ENCODE results near the gene BLTP3B.

DNA sequence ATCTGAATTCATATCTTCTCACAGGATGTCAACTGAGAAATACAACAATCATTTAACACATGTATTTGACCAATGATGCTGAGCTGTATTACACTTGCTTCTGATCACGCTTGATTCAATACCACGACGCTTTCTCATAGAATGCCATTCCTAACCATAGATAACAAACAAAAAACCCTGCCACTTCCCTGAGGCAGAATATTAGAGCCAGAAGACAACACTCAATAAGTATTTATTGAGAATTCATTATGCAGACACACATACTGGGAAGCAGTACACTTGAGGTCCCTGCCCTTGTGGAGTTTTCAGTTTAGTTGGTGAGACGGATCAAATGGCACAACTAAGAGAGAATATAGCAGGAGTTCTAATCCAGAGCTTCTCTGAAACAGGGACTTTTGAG lies 32.4 kb downstream of the BLTP3B start:
- TF ChIP-seq EZH2 (IDR thresholded peaks at IDR 0.05; ENCODE audit: low read length): no peak
- TF ChIP-seq, protein P1, sequence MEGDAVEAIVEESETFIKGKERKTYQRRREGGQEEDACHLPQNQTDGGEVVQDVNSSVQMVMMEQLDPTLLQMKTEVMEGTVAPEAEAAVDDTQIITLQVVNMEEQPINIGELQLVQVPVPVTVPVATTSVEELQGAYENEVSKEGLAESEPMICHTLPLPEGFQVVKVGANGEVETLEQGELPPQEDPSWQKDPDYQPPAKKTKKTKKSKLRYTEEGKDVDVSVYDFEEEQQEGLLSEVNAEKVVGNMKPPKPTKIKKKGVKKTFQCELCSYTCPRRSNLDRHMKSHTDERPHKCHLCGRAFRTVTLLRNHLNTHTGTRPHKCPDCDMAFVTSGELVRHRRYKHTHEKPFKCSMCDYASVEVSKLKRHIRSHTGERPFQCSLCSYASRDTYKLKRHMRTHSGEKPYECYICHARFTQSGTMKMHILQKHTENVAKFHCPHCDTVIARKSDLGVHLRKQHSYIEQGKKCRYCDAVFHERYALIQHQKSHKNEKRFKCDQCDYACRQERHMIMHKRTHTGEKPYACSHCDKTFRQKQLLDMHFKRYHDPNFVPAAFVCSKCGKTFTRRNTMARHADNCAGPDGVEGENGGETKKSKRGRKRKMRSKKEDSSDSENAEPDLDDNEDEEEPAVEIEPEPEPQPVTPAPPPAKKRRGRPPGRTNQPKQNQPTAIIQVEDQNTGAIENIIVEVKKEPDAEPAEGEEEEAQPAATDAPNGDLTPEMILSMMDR (optimal IDR thresholded peaks at IDR 0.05 in 1 of 3, IDR thresholded peaks at IDR 0.05 in 1 of 3, conservative IDR thresholded peaks at IDR 0.05 in 1 of 3; ENCODE audit: extremely low read depth in 1 of 3, insufficient read depth in 2 of 3, low read length in 3 of 3): no peak

Data from keratinocyte (primary cell).